T-cell (primary cell): Measurements from ENCODE around the gene LRSAM1. TPM values are rescaled to one million over a fixed set of nuclear protein-coding genes. Genes with fewer than 3 reads are reported as not detected.

ENCODE experiments used
- ATAC-seq, 4 experiments: fragments of 200-7000 bp in 3 of 4; fragments of 150-1000 bp in 1 of 4; cut with Tn5 transposase; replicated peaks in 1 of 4; 1 replicate in 3 of 4; 2 replicates in 1 of 4; pipeline ENCODE4 v1.10.0; 2021; ENCODE audit warnings: moderate library complexity in 3 of 4, mild to moderate bottlenecking in 2 of 4, moderate number of reproducible peaks in 1 of 4
- CTCF ChIA-PET, 2 donors: fragments of 300-600 bp; sonication (Branson Sonifier 250); formaldehyde crosslinking; loops; one replicate each; lab custom pipeline; 2022; ENCODE audit warnings: antibody characterized with exemption in 2 of 2; lab: Charles Lee
- POLR2A ChIA-PET, 2 donors: fragments of 300-600 bp; sonication (Branson Sonifier 250); formaldehyde crosslinking; loops; one replicate each; lab custom pipeline; 2022; ENCODE audit warnings: antibody characterized with exemption in 2 of 2; lab: Charles Lee
- DNase-seq, 35 experiments: peaks; one replicate each; pipeline versions ENCODE4 v3.0.0 to v3.0.0-alpha.2; 2013 to 2023
- H3K27ac ChIP-seq: one replicate; pipeline ENCODE4 v1.5.1; 2013; ENCODE audit warnings: low read length
- H3K27me3 ChIP-seq, 2 experiments: replicated peaks in 1 of 2; 1 replicate in 1 of 2; 2 replicates in 1 of 2; pipeline versions ENCODE4 v1.6.1 to v1.7.0; 2013; ENCODE audit warnings: low read length in 1 of 2, mixed read lengths in 1 of 2; ENCODE audit not compliant: control insufficient read depth in 2 of 2, insufficient read depth in 2 of 2; ENCODE audit errors: extremely low read depth in 1 of 2
- H3K36me3 ChIP-seq, 2 donors: 1 replicate in 1 of 2; 2 replicates in 1 of 2; pipeline versions ENCODE4 v1.6.1 to v1.7.0; 2013; ENCODE audit warnings: low read length in 1 of 2; ENCODE audit not compliant: control insufficient read depth in 2 of 2, insufficient read depth in 1 of 2; ENCODE audit errors: extremely low read depth in 1 of 2
- H3K4me1 ChIP-seq, 2 experiments: 1 replicate in 1 of 2; 2 replicates in 1 of 2; pipeline versions ENCODE4 v1.6.1 to v1.7.0; 2013; ENCODE audit warnings: low read length in 2 of 2, mixed read lengths in 1 of 2; ENCODE audit not compliant: insufficient read depth in 2 of 2, control insufficient read depth in 1 of 2; ENCODE audit errors: extremely low read depth in 1 of 2
- H3K4me3 ChIP-seq, 2 donors: 1 replicate in 1 of 2; 2 replicates in 1 of 2; pipeline versions ENCODE4 v1.5.1 to v1.7.0; 2013; ENCODE audit warnings: mild to moderate bottlenecking in 2 of 2, low read length in 1 of 2, moderate library complexity in 1 of 2; ENCODE audit not compliant: control insufficient read depth in 1 of 2; ENCODE audit errors: extremely low read depth in 1 of 2
- H3K9me3 ChIP-seq: 2 replicates; pipeline ENCODE4 v1.7.0; 2013
- H3K27ac Mint-ChIP-seq, 2 donors: one replicate each; pipeline ENCODE4 v1.8.0; 2020 to 2021; ENCODE audit warnings: mild to moderate bottlenecking in 2 of 2, mixed read lengths in 2 of 2
- H3K27me3 Mint-ChIP-seq, 2 donors: one replicate each; pipeline ENCODE4 v1.8.0; 2021 to 2022; ENCODE audit warnings: mixed read lengths in 2 of 2
- H3K36me3 Mint-ChIP-seq: one replicate; pipeline ENCODE4 v1.8.0; 2021; ENCODE audit warnings: mixed read lengths
- H3K4me1 Mint-ChIP-seq, 3 donors: one replicate each; pipeline ENCODE4 v1.8.0; 2020 to 2022; ENCODE audit warnings: mixed read lengths in 3 of 3, mild to moderate bottlenecking in 1 of 3
- H3K4me3 Mint-ChIP-seq, 3 donors: one replicate each; pipeline ENCODE4 v1.8.0; 2020 to 2022; ENCODE audit warnings: mild to moderate bottlenecking in 3 of 3, mixed read lengths in 3 of 3, moderate library complexity in 3 of 3
- H3K9me3 Mint-ChIP-seq, 3 donors: one replicate each; pipeline ENCODE4 v1.8.0; 2020 to 2022; ENCODE audit warnings: mixed read lengths in 3 of 3
- WGBS: methylation state at CpG from one replicate; pipeline ENCODE4 v1.1.5; 2013; ENCODE audit warnings: missing lambda C conversion rate; ENCODE audit not compliant: insufficient coverage; 5-methylcytosine and 5-hydroxymethylcytosine counted together
- total RNA-seq, 35 experiments: library from RNA in 6 of 35; stranded (reverse) in 6 of 35; fragments of 120-200 nt in 1 of 35; gene quantifications; one replicate each; pipeline versions ENCODE4 v1.2.1 to v1.2.4 and lab custom pipeline; 2013 to 2026

Gene LRSAM1
- total RNA-seq, 5 donors from 2014 or later (not counting 1 experiment from before 2014, with no cell fraction given): 17.9 to 30.3 (median 25.1) TPM

DNA sequence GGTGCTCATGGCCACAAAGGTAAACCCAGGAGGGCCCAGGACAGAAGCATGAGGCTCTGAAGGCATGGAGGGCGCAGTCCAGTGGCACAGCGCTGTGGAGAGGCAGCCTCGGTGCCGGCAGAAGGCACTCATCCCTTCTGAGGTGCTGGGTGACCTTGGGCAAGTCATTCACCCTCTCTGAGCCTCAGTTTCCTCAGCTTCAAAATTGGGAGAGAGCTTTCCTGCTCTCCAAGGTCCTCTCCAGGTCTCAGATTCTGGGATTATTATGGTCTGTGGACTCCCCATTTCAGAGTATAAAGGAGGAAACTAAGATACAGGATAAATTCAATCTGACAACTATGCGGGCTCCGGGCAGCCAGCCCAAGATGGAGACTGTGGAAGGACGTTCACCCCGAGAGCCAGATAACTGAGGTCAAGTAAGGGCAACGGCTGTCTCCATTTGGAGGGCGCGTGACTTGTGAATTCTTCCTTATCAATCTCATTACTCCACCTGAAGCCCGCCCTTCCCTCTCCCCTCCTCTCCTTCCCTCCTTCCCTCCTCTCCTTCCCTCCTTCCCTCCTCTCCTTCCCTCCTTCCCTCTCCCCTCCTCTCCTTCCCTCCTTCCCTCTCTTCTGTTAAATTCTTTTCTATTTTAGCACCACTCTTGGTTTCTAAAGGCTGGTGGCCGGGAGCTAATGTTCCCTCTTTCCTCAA, 58.1 kb downstream of the LRSAM1 start:
- H3K9me3 ChIP-seq: no peaks in the 10 kb centered on the region
- H3K27ac ChIP-seq: no peak overlapping the region
- no peaks in the 10 kb centered on the region for H3K4me1 ChIP-seq
- H3K27me3 ChIP-seq: no peaks in the 10 kb centered on the region
- no peak overlapping the region for H3K27ac Mint-ChIP-seq
- no peak for DNase-seq
- ChIA-PET CTCF (no interaction called here), POLR2A (no interaction called here)
- no peaks in the 10 kb centered on the region for H3K4me1 Mint-ChIP-seq
- no peaks in the 10 kb centered on the region for H3K9me3 Mint-ChIP-seq
- no peak for ATAC-seq
- H3K27me3 Mint-ChIP-seq: no peaks in the 10 kb centered on the region
- H3K36me3 ChIP-seq: peaks cover 3 to 5% of the 10 kb centered on the region in 2 donors
- peaks cover 4% of the 10 kb centered on the region for H3K36me3 Mint-ChIP-seq
- H3K4me3 ChIP-seq: no peak overlapping the region
- H3K4me3 Mint-ChIP-seq: no peak overlapping the region
- 79% methylated on average over 8 of the region's 13 CpGs for WGBS

DNA sequence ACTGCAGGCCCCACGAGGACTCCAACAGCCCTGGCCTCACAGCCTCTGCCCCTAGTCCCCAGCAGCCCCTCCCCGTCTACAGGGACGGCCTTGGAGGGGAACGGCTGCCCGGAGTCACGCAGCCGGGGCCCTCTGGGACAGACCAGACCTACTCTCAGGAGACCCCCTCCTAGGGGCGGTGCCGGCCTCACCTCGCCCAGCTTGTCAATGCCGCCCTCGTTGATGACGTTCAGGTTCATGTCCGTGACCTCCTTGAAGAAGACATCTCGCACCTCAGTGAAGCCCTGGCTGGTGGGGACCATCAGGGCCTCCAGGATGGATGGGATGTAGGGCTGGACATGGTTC, 58.6 kb downstream of the LRSAM1 start:
- H3K27me3 Mint-ChIP-seq: no peaks in the 10 kb centered on the region

DNA sequence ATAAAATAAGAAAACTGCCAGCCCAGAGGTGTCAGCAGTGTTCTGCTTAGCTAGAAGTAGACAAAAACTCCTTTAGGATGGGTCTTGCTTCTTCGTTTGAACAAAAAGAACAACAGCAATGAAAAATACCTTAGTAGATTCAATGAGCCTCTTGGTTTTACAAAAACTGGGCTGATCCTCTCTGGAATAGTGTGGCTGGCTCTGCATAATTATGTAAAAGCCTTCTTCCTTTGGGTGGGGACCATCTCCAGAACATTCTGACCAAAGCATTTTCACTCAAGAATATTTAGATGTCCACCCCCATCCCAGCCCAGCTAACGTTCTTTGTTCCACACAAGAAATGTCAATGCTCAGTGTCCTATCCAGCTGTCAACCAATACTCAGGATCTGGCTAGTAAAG, 63.2 kb downstream of the LRSAM1 start:
- H3K9me3 ChIP-seq: no peaks in the 10 kb centered on the region
- ChIA-PET CTCF (no interaction called here), POLR2A (no interaction called here)
- H3K4me3 Mint-ChIP-seq: no peak overlapping the region
- H3K4me1 ChIP-seq: no peaks in the 10 kb centered on the region
- H3K27ac Mint-ChIP-seq: no peak overlapping the region
- no peak overlapping the region for H3K4me3 ChIP-seq
- no peaks in the 10 kb centered on the region for H3K9me3 Mint-ChIP-seq
- no peak for ATAC-seq
- DNase-seq: no peak
- no CpG with 5 or more reads among the region's 2 CpGs for WGBS
- H3K27ac ChIP-seq: no peak overlapping the region
- H3K27me3 ChIP-seq: no peaks in the 10 kb centered on the region
- H3K27me3 Mint-ChIP-seq: no peaks in the 10 kb centered on the region
- peaks cover 13% of the 10 kb centered on the region for H3K36me3 Mint-ChIP-seq
- H3K36me3 ChIP-seq: peaks cover 0 to 6% of the 10 kb centered on the region in 2 donors
- H3K4me1 Mint-ChIP-seq: peaks cover 0 to 2% (median 2%) of the 10 kb centered on the region in 3 donors

More for the DNA sequence above, 58.6 kb downstream of the LRSAM1 start:
- peaks cover 3 to 5% of the 10 kb centered on the region in 2 donors for H3K36me3 ChIP-seq
- Mint-ChIP-seq H3K9me3 (no peaks in the 10 kb centered on the region), H3K36me3 (peaks cover 4% of the 10 kb centered on the region), H3K4me3 (no peak overlapping the region), H3K4me1 (no peaks in the 10 kb centered on the region), H3K27ac (no peak overlapping the region)
- DNase-seq (no peak), ATAC-seq (no peak)
- no peaks in the 10 kb centered on the region for H3K9me3 ChIP-seq
- ChIA-PET POLR2A (no interaction called here), CTCF (no interaction called here)
- H3K4me3 ChIP-seq: no peak overlapping the region
- H3K4me1 ChIP-seq: no peaks in the 10 kb centered on the region
- no peak overlapping the region for H3K27ac ChIP-seq
- H3K27me3 ChIP-seq: no peaks in the 10 kb centered on the region
- 90% methylated on average over 14 of the region's 15 CpGs for WGBS

DNA sequence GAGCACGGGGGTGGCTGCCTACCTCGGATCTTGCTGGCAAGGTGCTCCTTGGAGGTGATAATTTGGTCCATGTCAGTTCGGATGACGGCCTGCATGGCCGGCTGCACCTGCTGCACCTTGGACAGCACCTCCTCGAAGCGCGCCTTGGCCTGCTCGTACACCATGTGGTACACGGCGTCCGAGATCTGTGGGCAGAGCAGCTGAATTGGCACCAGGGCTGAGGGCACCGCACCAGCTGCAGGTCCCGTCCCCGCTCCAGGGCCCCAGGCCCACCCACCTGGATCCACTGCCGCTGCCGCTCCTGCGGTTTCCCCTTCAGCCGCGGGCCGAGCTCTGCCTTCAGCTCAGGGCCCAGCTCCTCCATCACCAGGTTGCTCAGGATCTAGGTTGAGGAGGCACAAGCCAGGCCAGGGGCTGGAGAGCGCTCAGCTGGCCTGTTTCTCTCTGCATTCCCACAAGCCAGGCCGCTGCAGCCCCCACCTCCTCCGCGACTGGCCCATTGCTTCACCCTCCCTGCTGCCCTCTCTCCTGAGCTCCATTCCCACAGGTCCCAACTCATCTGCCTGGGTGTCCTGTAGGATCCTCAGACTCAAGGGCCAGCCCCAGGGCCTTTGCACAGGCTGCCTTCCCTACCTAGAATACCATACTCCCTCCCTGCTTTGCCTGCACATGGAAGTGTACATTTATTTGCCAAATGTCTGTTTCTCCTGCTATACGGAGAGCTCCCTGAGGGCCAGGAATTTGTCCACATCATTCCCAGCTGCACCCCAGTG, 65.7 kb downstream of the LRSAM1 start:
- Mint-ChIP-seq H3K4me3 (no peak overlapping the region), H3K27ac (no peak overlapping the region), H3K36me3 (peaks cover 16% of the 10 kb centered on the region), H3K9me3 (no peaks in the 10 kb centered on the region), H3K4me1 (peaks cover 0 to 2% (median 2%) of the 10 kb centered on the region in 3 donors), H3K27me3 (no peaks in the 10 kb centered on the region)
- H3K4me3 ChIP-seq: no peak overlapping the region
- ChIA-PET CTCF (interaction anchor here in 1 of 2 donors (0.6 kb wide), 1 partner anchor 9 kb away, joined by 3 read pairs; no protein-coding TSS in a partner anchor), POLR2A (no interaction called here)
- H3K27me3 ChIP-seq: no peaks in the 10 kb centered on the region
- ATAC-seq (no peak), DNase-seq (no peak)
- no peaks in the 10 kb centered on the region for H3K9me3 ChIP-seq
- no peaks in the 10 kb centered on the region for H3K4me1 ChIP-seq
- no peak overlapping the region for H3K27ac ChIP-seq
- 92% methylated on average over 24 of the region's 26 CpGs for WGBS
- peaks cover 2 to 6% of the 10 kb centered on the region in 2 donors for H3K36me3 ChIP-seq

DNA sequence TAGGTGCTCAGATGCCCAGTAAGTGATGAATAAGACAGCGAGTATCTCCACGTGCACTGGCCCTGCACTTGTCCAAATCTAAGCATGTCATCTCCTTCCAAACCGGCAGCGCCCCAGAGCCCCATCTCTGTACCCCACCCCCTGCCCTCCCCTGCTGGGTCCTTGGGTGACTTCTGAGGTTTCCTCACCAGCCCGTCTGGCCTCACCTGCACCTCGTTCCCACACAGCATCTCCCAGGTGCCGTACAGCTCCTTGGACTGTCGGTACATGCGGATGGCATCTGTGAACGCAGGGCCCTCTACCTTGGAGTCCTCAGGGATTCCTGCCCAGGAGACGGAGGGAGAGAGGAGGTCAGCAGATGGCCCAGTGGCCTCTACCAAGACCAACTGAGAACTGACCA, 66.3 kb downstream of the LRSAM1 start:
- H3K27me3 Mint-ChIP-seq: no peaks in the 10 kb centered on the region
- CTCF ChIA-PET: no interaction called here
- ATAC-seq: no peak

DNA sequence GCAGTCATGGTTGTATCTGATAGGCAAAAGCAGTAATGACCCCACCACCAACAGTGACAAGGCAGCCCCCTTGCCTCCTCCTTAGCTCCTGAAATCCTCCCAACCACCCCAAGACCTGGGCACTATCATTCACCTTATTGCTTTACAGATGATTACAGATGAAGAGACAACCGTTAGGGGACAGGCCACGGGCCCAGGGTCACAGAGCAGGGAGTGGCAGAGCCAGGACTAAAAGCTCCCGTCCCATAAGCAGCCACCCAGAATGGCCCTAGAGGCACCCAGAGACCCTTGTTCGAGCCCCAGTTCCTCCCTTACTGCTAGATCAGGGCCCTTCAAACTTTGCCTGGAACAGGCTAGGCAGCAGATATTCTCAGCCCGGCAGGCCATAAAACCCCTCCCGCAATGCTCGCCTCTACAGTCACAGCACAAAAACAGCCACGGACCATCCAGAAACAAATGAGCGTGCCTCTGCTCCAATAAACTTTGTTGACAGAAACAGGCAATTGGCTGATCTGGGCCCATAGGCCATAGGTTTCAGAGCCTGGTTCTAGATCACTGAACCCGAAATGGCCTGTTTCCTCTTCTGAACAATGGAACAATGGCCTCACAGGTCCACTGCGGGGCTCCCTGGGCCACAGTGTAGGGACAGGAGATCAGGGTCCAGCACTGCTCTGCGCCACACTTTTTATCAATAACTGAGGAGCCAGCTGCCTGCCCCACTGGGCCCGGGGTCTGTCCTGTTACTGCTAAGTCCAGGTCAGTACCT, 67.0 kb downstream of the LRSAM1 start:
- no peak overlapping the region for H3K4me3 ChIP-seq
- no peaks in the 10 kb centered on the region for H3K27me3 ChIP-seq
- POLR2A ChIA-PET: no interaction called here
- CTCF ChIA-PET: no interaction called here
- Mint-ChIP-seq H3K27me3 (no peaks in the 10 kb centered on the region), H3K4me3 (no peak overlapping the region), H3K4me1 (peaks cover 0 to 2% (median 2%) of the 10 kb centered on the region in 3 donors), H3K9me3 (no peaks in the 10 kb centered on the region), H3K27ac (no peak overlapping the region), H3K36me3 (peaks cover 24% of the 10 kb centered on the region)
- no peaks in the 10 kb centered on the region for H3K9me3 ChIP-seq
- peaks cover 2 to 4% of the 10 kb centered on the region in 2 donors for H3K36me3 ChIP-seq
- WGBS: 91% methylated on average over 13 of the region's 13 CpGs
- H3K27ac ChIP-seq: no peak overlapping the region
- H3K4me1 ChIP-seq: no peaks in the 10 kb centered on the region
- DNase-seq (no peak), ATAC-seq (no peak)

More for the DNA sequence above, 66.3 kb downstream of the LRSAM1 start:
- Histone ChIP-seq H3K27me3 (no peaks in the 10 kb centered on the region), H3K36me3 (peaks cover 2 to 4% of the 10 kb centered on the region in 2 donors), H3K4me1 (no peaks in the 10 kb centered on the region), H3K4me3 (no peak overlapping the region), H3K9me3 (no peaks in the 10 kb centered on the region), H3K27ac (no peak overlapping the region)
- POLR2A ChIA-PET: no interaction called here
- Mint-ChIP-seq H3K36me3 (peaks cover 17% of the 10 kb centered on the region), H3K9me3 (no peaks in the 10 kb centered on the region), H3K4me1 (peaks cover 0 to 2% (median 2%) of the 10 kb centered on the region in 3 donors), H3K4me3 (no peak overlapping the region), H3K27ac (no peak overlapping the region)
- DNase-seq: no peak
- WGBS: 97% methylated on average over 6 of the region's 11 CpGs
